Stimulated activated CD4-positive, alpha-beta T cell treated with anti-CD3 and anti-CD28 coated beads, TNF-alpha, amount 100 ng/mL, for 4 hours (primary cell): ENCODE data around the gene NOX5.

Experiments
- DNase-seq, 3 experiments: peaks; one replicate each; pipeline ENCODE4 v3.0.0-alpha.2; 2020; ENCODE audit warnings: low read depth in 3 of 3

The NOX5 gene

DNA sequence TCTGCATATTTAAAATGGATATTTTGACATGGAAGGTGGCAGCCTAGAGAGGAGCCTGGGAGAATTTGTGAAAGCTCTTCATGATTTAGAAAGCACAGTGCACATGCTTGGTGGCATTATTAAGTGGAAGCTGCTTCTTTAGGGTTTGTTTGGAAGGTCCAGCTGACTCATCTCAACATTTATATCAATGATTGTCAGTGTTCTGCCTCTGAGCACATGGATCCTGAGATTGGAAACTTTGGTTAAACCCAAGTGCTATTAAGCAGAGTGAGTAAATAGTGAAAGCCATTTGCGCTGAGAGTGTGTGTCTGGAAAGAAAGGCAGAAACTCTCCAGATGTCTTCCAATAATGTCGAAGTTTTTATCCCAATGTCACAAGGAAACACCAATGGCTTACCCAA lies 7.4 kb downstream of the NOX5 start:
- no peak for DNase-seq

DNA sequence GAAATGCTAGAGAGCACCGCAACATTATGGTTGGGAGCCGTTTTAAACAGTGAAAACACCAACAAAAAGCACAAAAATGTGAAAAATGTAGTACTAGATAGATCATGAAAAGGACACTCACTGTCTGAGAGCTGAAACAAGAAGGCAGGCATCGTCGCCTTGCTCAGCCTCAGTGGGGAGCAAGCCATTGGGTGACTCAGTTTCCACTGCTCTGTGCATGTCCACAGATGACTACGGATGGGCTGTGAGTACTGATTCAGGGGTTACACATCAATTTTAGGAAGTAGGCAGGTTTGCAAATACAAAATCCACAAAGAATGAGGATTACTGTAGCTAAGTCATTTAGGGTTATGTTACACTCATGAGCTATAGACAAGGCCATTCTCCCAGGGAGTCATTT lies 10.8 kb downstream of the NOX5 start:
- DNase-seq = no peak

DNA sequence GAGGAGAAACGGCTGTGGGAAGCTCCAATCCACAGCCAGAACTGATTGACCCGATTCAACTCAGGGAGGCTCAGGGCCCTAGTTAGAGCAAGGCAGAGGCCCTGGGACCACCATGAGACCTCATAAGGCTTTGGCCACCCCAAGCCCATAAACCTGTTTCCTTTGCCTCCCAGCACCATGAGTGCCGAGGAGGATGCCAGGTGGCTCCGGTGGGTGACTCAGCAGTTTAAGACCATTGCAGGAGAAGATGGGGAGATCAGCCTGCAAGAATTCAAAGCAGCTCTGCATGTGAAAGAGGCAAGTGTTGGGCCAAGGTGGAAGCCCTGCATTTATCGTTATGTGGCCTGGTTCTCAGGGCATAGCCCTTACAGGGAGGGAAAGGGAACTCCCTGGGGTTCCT lies 11.9 kb downstream of the NOX5 start:
- DNase-seq = no peak

GRCh38 chr15:69027976-69028518 lies 13.6 kb downstream of the NOX5 start:
- no peak for DNase-seq

DNA sequence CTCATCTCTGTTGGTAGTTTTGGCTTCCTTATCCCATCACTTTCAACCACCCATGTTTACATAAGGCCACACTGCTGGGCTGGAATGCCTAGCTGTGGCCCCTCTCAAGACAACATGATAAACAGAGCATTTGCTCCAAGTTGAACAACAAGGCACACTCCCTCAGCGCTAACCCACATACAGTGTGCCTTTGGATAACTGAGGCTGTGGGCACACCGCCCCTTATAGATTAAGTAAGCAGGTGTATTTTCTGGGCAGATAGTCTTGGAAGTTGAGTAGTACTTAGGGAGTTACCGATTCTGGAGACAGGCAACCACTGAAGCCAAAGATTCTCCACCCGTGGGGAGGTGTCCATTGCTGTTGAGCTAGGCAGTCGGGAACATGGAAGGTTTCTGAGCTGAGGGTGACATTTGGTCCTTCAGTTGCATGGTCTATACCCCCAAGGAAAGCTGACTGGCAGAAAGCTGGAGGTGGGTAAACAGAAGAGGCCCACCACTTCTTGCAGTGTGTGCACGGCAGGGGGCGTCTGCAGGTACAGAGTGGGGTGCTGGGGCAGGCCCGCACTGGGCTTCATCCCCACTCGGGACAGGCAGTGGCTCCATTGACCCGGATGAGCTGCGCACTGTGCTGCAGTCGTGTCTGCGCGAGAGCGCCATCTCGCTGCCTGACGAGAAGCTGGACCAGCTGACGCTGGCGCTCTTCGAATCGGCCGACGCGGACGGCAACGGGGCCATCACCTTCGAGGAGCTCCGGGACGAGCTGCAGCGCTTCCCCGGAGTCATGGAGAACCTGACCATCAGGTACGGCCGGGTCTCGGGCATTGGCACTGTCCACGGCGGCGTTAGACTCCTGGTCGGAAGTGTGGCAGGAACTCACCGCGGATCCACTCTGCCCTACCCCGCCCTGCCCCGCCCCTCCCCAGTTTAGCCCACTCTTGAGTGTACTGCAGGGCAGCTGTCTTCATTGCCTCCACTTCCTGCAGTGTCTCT lies 16.8 kb downstream of the NOX5 start:
- peak in 1 of 3 experiments; percentile 1 for DNase-seq

DNA sequence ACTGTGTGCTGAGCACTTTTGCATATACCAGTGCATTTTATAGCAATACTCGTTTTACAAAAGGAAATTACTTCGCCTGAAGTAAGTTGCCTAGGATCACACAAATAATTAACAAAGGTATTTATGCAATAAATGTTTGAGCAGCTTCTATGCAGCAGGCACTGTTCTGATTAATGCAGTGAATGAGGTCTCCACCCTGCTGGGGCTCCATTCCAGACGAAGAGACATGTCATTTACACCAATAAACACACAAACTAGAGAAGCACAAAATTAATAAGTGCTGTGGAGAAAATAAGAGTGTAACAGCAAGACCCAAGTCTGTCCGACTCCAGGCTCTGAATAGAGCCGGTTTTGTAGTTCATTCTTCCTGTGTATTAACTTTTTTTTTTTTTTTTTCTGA lies 17.5 kb downstream of the NOX5 start:
- no peak for DNase-seq

- no peak for DNase-seq
Observed at GRCh38 chr15:69032703-69033373, 18.3 kb downstream of the NOX5 start.

DNA sequence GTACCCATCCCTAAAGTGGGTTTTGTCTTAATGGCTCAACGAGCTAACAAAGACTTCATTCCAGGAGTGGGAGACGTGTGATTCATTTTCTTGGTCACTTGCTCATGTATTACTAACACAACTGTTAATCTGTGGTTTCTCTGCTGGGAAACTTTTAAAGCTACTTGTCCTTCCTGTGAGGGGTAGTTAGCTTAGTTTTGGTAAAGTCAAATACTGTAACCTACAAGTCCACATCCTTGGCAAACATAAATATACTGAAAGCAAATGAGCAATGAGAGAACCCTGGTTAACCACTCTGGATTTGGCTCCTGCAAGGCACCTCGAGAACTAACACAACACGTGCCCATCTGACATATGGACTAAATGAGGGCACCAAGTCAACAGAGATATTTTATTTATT lies 19.9 kb downstream of the NOX5 start:
- no peak for DNase-seq

- no peak for DNase-seq
Observed at GRCh38 chr15:69035205-69035917, 20.9 kb downstream of the NOX5 start.

- no peak for DNase-seq
Observed at GRCh38 chr15:69035918-69036258, 21.4 kb downstream of the NOX5 start.

DNA sequence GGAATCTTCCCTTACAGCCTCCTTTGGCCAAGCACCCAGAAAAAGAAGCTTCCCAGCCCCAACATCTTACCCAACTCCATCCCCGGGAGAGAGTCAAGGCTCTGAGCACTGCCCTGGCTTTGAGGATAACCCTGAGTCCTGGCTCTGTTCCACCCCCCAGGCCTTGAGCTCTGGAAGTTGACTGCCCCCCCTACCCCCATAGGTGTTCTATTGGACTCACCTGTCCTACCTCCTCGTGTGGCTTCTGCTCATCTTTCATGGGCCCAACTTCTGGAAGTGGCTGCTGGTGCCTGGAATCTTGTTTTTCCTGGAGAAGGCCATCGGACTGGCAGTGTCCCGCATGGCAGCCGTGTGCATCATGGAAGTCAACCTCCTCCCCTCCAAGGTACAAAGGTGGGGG lies 22.3 kb downstream of the NOX5 start:
- no peak for DNase-seq

DNA sequence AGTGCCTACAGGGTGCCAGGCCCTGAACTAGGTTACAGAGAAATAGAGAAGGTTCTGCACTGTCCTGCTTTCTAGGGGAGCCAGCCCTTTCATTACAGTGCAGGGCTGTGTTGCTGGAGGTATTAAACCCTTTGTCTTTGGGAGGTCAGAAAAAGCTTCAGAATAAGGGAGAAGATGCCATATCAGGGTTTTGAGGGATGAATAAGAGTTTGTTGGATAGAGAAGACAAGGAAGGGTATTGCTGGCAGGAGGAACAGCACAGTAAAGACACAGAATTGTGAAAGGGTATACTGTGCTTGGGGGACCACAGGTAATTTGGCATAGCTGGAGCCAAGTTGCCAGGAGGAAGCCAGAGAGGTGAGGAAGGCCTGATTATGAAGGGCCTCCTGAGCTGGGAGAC lies 23.0 kb downstream of the NOX5 start:
- DNase-seq = no peak

GRCh38 chr15:69037977-69038376 lies 23.5 kb downstream of the NOX5 start:
- DNase-seq = no peak

- no peak for DNase-seq
Observed at GRCh38 chr15:69038508-69038907, 24.0 kb downstream of the NOX5 start.

- no peak for DNase-seq
Observed at GRCh38 chr15:69039516-69040225, 25.2 kb downstream of the NOX5 start.

DNA sequence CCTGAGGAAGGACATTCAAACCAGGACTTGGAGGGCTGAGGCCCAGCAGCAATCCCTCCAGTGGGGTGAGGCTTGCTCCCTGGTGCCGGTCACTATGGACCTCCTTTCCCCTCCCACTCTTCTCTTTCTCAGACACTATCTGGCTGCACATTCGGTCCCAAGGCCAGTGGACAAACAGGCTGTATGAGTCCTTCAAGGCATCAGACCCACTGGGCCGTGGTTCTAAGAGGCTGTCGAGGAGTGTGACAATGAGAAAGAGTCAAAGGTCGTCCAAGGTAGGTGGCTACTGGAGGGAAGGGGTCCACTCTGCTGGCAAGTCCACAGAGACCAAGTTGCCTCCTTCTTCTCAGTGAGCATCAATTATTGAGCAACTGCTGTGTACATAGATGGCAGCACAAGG lies 28.0 kb downstream of the NOX5 start:
- no peak for DNase-seq

DNA sequence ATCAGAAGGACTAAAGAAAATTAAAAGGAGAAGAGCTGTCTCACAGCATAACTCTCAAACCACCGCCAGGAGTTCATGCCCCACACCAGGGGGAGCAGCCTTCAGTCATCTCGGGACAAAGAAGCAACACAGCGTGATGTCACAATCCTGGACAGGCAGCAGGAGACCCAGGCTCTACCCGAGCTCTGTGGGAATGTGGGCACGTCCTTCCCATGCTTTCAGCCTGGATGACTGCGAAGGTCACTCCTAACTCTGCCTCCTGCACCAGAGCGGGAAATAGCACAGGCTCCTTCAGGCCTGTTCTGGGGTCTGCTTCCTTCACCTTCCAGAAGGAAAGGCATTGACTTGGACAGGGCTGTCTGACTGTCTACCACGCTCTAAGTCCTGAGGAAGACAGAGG lies 31.3 kb downstream of the NOX5 start:
- DNase-seq = no peak

GRCh38 chr15:69046781-69047180 lies 32.3 kb downstream of the NOX5 start:
- no peak for DNase-seq

DNA sequence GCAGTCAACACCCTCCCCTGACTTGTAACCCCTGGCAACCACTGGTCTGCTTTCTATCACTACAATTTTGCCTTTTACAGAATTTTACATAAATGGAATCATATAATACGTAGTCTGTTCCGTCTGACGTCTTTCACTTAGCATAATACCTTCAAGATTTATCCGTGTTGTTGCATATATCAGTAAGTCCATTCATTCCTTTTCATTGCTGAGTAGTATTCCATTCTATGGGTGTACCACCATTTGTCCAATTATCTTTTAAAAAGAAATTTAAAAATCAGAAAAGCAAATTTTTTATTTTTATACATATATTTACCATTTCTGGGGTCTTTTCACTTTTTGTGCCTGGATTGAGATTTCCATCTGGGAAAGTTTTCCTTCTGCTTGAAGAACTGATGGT lies 35.5 kb downstream of the NOX5 start:
- DNase-seq = no peak

GRCh38 chr15:69055251-69055650 lies 40.8 kb downstream of the NOX5 start:
- DNase-seq = no peak

DNA sequence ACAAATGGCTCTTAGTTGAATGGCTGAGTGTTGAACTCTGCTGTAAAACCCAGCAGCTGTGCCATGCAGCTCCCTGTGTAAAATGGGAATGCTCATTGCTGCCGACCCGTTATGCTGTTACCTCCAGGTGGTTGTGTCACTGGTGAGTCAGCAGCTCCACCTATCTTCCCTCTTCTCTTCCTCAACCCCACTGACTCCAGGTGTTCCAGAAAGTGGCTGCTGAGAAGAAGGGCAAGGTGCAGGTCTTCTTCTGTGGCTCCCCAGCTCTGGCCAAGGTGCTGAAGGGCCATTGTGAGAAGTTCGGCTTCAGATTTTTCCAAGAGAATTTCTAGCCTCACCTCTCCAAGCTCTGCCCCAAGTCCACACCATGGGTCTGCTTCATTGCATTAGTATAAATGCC lies 41.9 kb downstream of the NOX5 start:
- no peak for DNase-seq
